Lower leg skin (tissue), 3 donors: ENCODE results near the gene PIAS4.

Source experiments
- CTCF ChIP-seq, 3 donors: fragments of 450-650 bp; IDR thresholded peaks; one replicate each; pipeline ENCODE4 v1.5.1; 2016; ENCODE audit warnings: antibody characterized with exemption in 3 of 3, mild to moderate bottlenecking in 3 of 3, moderate library complexity in 2 of 3
- POLR2A ChIP-seq, 2 donors: fragments of 450-650 bp; IDR thresholded peaks; one replicate each; pipeline ENCODE4 v1.6.1; 2016 to 2017; ENCODE audit warnings: antibody characterized with exemption in 2 of 2, mild to moderate bottlenecking in 1 of 2, moderate library complexity in 1 of 2

DNA sequence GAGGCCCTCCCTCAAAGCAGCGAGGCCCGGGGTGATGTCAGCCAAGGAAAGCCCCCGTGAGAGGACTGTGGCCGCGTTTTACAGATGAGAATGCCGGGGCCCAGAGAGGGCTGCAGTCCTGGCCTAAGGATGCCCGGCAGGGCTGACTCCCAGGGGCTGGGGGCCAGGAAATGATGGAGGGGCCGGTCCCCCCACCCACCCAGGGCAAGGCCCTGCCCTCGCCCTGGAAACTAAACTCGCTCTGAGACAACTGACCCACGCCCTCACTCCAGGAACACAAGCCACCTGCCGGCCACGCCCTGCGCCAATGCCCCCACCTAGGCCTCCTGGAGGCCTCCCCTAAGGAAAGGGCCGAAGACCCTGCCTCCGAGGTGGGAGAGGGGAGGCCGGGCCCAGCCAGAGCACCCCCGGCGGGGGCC lies 51.9 kb downstream of the PIAS4 start:
- no peak for TF ChIP-seq CTCF (IDR thresholded peaks at IDR 0.05)
- no peak for TF ChIP-seq POLR2A (IDR thresholded peaks at IDR 0.05)
